GM19099 (cell line): ENCODE measurements around the gene TCTN2.

ENCODE experiments used
- POLR2A ChIP-seq: IDR thresholded peaks from 3 replicates; pipeline ENCODE4 v1.6.1; 2011; ENCODE audit warnings: low read depth; ENCODE audit not compliant: insufficient read length; ENCODE audit errors: extremely low read depth

Gene TCTN2

GRCh38 chr12:123670882-123671728 is at the start of gene TCTN2:
TSS of gene TCTN2 (plus strand) at chr12:123671113. CDS start at chr12:123671241, 128 bp downstream.
- TF ChIP-seq POLR2A: peak; percentile 33

- TF ChIP-seq POLR2A: no peak
Measured at GRCh38 chr12:123621619-123622530, 49.0 kb upstream of the TCTN2 start.

- peak; percentile 97 for TF ChIP-seq POLR2A
Measured at GRCh38 chr12:123633379-123634141, 37.4 kb upstream of the TCTN2 start, which contains the start of the genes EIF2B1 and GTF2H3. TSS of gene EIF2B1 (minus strand) at chr12:123633686. CDS start at chr12:123633557, 129 bp downstream. TSS of gene GTF2H3 (plus strand) at chr12:123633829. CDS start at chr12:123633860, 31 bp downstream.

- no peak for TF ChIP-seq POLR2A
Measured at GRCh38 chr12:123634142-123634561, 36.8 kb upstream of the TCTN2 start.

GRCh38 chr12:123643911-123644310 is 27.0 kb upstream of the TCTN2 start:
- no peak for TF ChIP-seq POLR2A

- no peak for TF ChIP-seq POLR2A
Measured at GRCh38 chr12:123645380-123645779, 25.5 kb upstream of the TCTN2 start.

DNA sequence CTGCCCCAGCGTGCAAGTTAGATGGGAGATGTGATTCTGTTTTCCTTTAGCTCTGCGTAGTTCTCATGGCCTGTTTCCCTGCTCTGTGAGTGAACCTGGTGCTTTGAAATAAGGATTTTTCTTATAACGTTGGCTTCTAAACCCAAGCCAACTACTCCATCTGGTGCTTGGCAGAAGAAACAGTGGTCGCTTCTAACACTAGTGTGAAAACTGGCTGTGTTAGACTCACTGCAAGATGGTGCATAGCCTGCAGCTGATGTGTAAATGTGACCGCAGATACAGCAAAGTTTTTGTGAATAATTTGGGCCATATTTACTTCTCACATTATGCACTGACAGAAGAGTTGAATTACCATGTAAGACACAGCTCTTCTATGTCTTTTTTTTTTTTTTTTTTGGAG is 25.0 kb upstream of the TCTN2 start:
- TF ChIP-seq POLR2A: no peak

GRCh38 chr12:123648401-123648800 is 22.5 kb upstream of the TCTN2 start:
- no peak for TF ChIP-seq POLR2A

- TF ChIP-seq POLR2A: no peak
Measured at GRCh38 chr12:123654129-123654701, 16.7 kb upstream of the TCTN2 start.

- TF ChIP-seq POLR2A: no peak
Measured at GRCh38 chr12:123655420-123655819, 15.5 kb upstream of the TCTN2 start.

GRCh38 chr12:123656392-123656791 is 14.5 kb upstream of the TCTN2 start:
- TF ChIP-seq POLR2A: no peak

DNA sequence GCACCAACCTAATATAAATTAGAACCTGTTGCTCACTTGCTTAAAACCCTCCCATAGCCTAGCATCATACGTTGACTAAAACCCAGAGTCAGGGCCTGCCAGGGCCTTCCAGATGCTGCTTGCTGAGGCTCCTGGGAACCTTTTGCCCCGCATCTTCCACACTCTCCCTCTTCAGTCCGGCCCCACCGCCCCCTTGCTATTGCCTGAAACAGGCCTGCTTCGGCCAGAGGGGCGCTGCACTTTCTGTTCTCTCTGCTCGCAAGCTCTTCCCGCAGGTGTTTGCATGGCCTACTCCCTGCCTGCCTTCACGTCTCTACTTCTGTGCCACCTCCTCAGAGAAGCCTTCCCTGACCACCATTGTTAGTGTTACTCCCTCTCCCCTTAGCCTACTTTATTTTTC is 13.7 kb upstream of the TCTN2 start:
- TF ChIP-seq POLR2A: no peak

- no peak for TF ChIP-seq POLR2A
Measured at GRCh38 chr12:123659996-123660727, 10.8 kb upstream of the TCTN2 start.

GRCh38 chr12:123667771-123668170 is 3.1 kb upstream of the TCTN2 start:
- no peak for TF ChIP-seq POLR2A
